GM13976 (cell line): ENCODE data around the gene FOXN4.

Experiments
- DNase-seq: peaks from one replicate; pipeline ENCODE4 v3.0.0; 2012; ENCODE audit warnings: low spot score
- in situ Hi-C: fragments of 300-500 bp; cut with MboI; formaldehyde crosslinking; loops from one replicate; pipeline ENCODE4 v1.12.0; 2022; ENCODE audit warnings: low sequenced_read_pairs, mixed read lengths, inconsistent platforms; ENCODE audit not compliant: unreplicated experiment
- TF ChIP-seq, protein P1 (sequence below): IDR thresholded peaks from 2 replicates; pipeline ENCODE4 v1.5.1; 2012; ENCODE audit warnings: borderline replicate concordance, mild to moderate bottlenecking; ENCODE audit not compliant: insufficient read depth; ENCODE audit errors: extremely low read depth, missing control alignments, control extremely low read depth

Gene FOXN4

GRCh38 chr12:109305547-109305946, 3.5 kb downstream of the FOXN4 start:
- in situ Hi-C loops: no loop called here
- TF ChIP-seq, protein P1, sequence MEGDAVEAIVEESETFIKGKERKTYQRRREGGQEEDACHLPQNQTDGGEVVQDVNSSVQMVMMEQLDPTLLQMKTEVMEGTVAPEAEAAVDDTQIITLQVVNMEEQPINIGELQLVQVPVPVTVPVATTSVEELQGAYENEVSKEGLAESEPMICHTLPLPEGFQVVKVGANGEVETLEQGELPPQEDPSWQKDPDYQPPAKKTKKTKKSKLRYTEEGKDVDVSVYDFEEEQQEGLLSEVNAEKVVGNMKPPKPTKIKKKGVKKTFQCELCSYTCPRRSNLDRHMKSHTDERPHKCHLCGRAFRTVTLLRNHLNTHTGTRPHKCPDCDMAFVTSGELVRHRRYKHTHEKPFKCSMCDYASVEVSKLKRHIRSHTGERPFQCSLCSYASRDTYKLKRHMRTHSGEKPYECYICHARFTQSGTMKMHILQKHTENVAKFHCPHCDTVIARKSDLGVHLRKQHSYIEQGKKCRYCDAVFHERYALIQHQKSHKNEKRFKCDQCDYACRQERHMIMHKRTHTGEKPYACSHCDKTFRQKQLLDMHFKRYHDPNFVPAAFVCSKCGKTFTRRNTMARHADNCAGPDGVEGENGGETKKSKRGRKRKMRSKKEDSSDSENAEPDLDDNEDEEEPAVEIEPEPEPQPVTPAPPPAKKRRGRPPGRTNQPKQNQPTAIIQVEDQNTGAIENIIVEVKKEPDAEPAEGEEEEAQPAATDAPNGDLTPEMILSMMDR: no peak

DNA sequence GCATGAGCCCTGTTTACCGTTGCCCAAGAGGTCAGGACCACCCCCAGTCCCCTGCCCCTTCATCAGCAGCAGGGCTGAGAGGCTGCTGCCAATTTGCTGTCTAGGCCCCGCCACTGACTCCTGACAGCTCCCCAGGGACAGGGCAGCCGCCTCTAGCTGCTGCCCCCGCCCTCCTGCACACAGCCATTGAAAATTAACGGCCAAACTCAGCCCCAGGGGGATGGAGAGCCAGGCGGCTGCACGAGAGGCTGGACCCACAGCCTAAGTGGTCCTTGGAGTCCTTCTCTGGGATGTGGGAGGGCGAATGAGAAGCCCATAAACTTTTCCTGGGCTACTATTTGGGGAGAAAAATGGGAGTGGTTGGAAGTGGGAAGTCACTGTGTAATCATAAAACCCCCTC, 4.6 kb downstream of the FOXN4 start:
- in situ Hi-C loops: no loop called here

More at GRCh38 chr12:109305547-109305946, 3.5 kb downstream of the FOXN4 start:
- DNase-seq: no peak

DNA sequence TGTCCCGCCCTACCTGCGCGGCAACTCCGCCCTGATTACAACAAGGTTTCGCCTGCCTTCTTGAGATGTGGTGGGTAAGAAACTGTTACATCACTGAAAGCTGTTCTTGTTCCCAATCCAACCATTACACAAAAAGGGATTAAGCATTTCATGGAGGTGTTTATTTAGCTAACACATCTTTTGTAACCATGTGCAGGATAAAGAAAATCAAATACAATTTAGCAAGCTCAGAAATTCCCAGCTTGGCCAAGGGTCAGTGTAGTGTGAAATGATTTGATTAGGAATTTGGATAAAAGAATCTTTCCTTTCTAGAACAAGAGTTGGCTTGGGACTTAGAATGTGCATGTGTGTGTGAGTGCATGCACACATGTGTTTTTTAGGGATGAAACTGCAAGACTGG, 6.3 kb downstream of the FOXN4 start:
- TF ChIP-seq, protein P1: no peak
- no peak for DNase-seq
- in situ Hi-C loops: no loop called here

More for the DNA sequence above, 4.6 kb downstream of the FOXN4 start:
- TF ChIP-seq, protein P1: no peak
- peak; percentile 9 for DNase-seq

DNA sequence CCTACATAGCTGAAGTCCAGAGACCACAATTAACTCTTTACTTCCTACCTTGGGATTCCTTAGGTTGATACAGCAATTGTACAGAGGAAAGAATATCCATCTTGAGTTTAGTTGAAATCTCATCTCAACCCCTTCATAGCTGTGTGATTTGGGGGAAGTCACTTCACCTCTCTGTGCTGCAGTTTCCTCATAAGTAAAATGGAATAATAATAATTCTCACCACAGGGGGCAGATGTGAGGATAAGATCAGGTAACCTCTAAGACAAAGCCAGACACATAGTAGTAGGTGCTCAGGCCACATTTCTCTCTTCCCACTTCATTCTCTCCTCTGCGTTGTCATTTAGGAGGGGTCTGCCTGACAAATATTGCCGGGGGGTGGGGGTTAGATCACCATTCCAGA, 6.7 kb downstream of the FOXN4 start:
- TF ChIP-seq, protein P1: no peak
- no peak for DNase-seq
- in situ Hi-C loops: no loop called here

- TF ChIP-seq, protein P1: no peak
- DNase-seq: no peak
- in situ Hi-C loops: no loop called here
Measured at GRCh38 chr12:109301643-109302168, 7.4 kb downstream of the FOXN4 start.

- TF ChIP-seq, protein P1: no peak
- in situ Hi-C loops: no loop called here
- no peak for DNase-seq
Measured at GRCh38 chr12:109299849-109300248, 9.2 kb downstream of the FOXN4 start.
